HG03066 (cell line): ENCODE data around the gene CEP85.

Experiments
- ATAC-seq: cut with Tn5 transposase; IDR thresholded peaks from one replicate; pipeline ENCODE4 v1.9.1; 2021; ENCODE audit warnings: low read depth; ENCODE audit not compliant: unreplicated experiment

CEP85 gene

GRCh38 chr1:26233903-26234643 lies at the start of gene CEP85:
Gene CEP85 (plus strand): TSS chr1:26234200. CDS start chr1:26239784, 5,584 bp downstream.
- ATAC-seq, result peak; percentile 88

GRCh38 chr1:26184883-26185282 lies 49.1 kb upstream of the CEP85 start:
- no peak for ATAC-seq

GRCh38 chr1:26187882-26188281 lies 46.1 kb upstream of the CEP85 start:
- no peak for ATAC-seq

GRCh38 chr1:26188477-26188876 lies 45.5 kb upstream of the CEP85 start:
- no peak for ATAC-seq

GRCh38 chr1:26189331-26189730 lies 44.7 kb upstream of the CEP85 start:
- ATAC-seq, result no peak

- ATAC-seq, result no peak
These were observed 44.2 kb upstream of the CEP85 start for GRCh38 chr1:26189751-26190275.

- ATAC-seq, result no peak
These were observed 43.5 kb upstream of the CEP85 start, which contains the start of gene CATSPER4 for GRCh38 chr1:26190373-26190987. Gene CATSPER4 (plus strand): TSS chr1:26190602. CDS start chr1:26190628, 26 bp downstream.

GRCh38 chr1:26191739-26192138 lies 42.3 kb upstream of the CEP85 start:
- ATAC-seq, result no peak

GRCh38 chr1:26195805-26196204 lies 38.2 kb upstream of the CEP85 start:
- no peak for ATAC-seq

- ATAC-seq, result no peak
These were observed 36.7 kb upstream of the CEP85 start for GRCh38 chr1:26197301-26197700.

GRCh38 chr1:26197813-26198212 lies 36.2 kb upstream of the CEP85 start:
- no peak for ATAC-seq

GRCh38 chr1:26200413-26200812 lies 33.6 kb upstream of the CEP85 start:
- no peak for ATAC-seq

- ATAC-seq, result no peak
These were observed 30.2 kb upstream of the CEP85 start for GRCh38 chr1:26203642-26204318.

- no peak for ATAC-seq
These were observed 23.7 kb upstream of the CEP85 start for GRCh38 chr1:26210147-26210870.

GRCh38 chr1:26212726-26213125 lies 21.3 kb upstream of the CEP85 start:
- ATAC-seq, result no peak

- no peak for ATAC-seq
These were observed 20.6 kb upstream of the CEP85 start for GRCh38 chr1:26213335-26213905.

- ATAC-seq, result no peak
These were observed 18.8 kb upstream of the CEP85 start for GRCh38 chr1:26215246-26215645.

- ATAC-seq, result no peak
These were observed 15.0 kb upstream of the CEP85 start for GRCh38 chr1:26218906-26219494.

- no peak for ATAC-seq
These were observed 13.6 kb upstream of the CEP85 start for GRCh38 chr1:26220199-26220912.
